Kidney tubule cell (primary cell): ENCODE results near the gene FAM110A.

Experiments used
- DNase-seq: peaks from one replicate; pipeline ENCODE4 v3.0.0-alpha.2; 2018; ENCODE audit warnings: low spot score

FAM110A gene

GRCh38 chr20:873875-874607 is 40.5 kb downstream of the FAM110A start:
- DNase-seq = no peak

- no peak for DNase-seq
Measured at GRCh38 chr20:875115-875514, 41.6 kb downstream of the FAM110A start.

- DNase-seq = no peak
Measured at GRCh38 chr20:877814-878213, 44.3 kb downstream of the FAM110A start.

- no peak for DNase-seq
Measured at GRCh38 chr20:878511-879307, 45.2 kb downstream of the FAM110A start.

- DNase-seq = no peak
Measured at GRCh38 chr20:879626-880025, 46.1 kb downstream of the FAM110A start.

- DNase-seq = peak; percentile 82
Measured at GRCh38 chr20:881051-881782, 47.7 kb downstream of the FAM110A start.

GRCh38 chr20:881783-882144 is 48.2 kb downstream of the FAM110A start:
- no peak for DNase-seq

- peak; percentile 48 for DNase-seq
Measured at GRCh38 chr20:884983-885952, 51.8 kb downstream of the FAM110A start.

- no peak for DNase-seq
Measured at GRCh38 chr20:887137-887536, 53.6 kb downstream of the FAM110A start.

- no peak for DNase-seq
Measured at GRCh38 chr20:888057-888456, 54.5 kb downstream of the FAM110A start.

- no peak for DNase-seq
Measured at GRCh38 chr20:889106-889505, 55.6 kb downstream of the FAM110A start.

GRCh38 chr20:889932-890463 is 56.5 kb downstream of the FAM110A start:
- no peak for DNase-seq

GRCh38 chr20:890666-891057 is 57.1 kb downstream of the FAM110A start:
- no peak for DNase-seq

GRCh38 chr20:891058-891705 is 57.7 kb downstream of the FAM110A start:
- no peak for DNase-seq

GRCh38 chr20:891706-892080 is 58.2 kb downstream of the FAM110A start:
- DNase-seq = peak; percentile 95

GRCh38 chr20:892371-892770 is 58.9 kb downstream of the FAM110A start:
- DNase-seq = peak; percentile 60
